AG09319 (cell line): ENCODE results near the gene ZNF112.
A peak's percentile ranks its signal among the peaks of the same experiment; 100 is the strongest.
"Not testable (repeated sequence)": the region's sequence is repeated elsewhere in the genome, so short reads cannot be mapped to it uniquely, and the experiment has no call there.

Experiments
- DNase-seq: peaks from one replicate; pipeline ENCODE4 v3.0.0-alpha.2; 2010; ENCODE audit warnings: low read depth; ENCODE audit errors: extremely low read depth
- TF ChIP-seq, protein P1 (sequence below): IDR thresholded peaks from 2 replicates; pipeline ENCODE4 v1.5.1; 2011; ENCODE audit warnings: low read depth, mild to moderate bottlenecking, inconsistent platforms, low read length, moderate library complexity

The ZNF112 gene

DNA sequence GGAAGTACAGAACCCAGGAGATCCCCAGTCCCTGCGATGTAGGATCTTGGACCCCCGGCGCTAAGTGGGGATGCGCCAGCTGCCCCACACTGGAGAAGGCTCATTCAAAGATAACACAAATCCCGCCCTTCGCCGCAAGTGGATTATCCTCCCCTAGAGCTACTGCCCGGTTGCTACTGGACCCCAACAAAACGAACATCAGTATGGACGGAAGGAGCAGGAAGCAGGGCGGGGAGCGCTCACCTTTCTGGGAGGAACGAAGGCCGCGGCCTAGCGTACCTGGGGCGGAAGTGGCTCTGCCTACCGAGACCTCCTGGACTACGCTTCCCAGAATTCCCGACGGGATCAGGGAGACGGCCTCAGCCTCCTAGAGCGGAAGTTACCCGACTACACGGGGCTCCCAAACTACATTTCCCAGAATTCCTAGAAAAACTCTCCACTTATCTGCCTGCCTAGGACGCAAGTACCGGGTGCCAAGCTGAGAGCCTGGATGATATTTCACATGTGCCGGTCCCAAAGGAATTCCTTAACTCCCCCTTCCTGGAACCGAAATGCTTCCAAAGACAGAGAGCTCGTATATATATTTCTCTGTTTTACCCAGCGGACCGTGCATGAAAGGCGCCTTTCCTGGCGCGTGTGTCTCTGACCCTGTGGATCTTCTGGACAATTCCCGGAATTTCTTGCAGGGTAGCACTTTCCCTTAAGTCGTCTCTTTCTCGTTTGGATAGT is at the start of gene ZNF112:
Gene ZNF112, minus strand, starts transcription at position 298 of the 729 bp plus-strand sequence. CDS start 16,141 bp downstream, outside the sequence.
- TF ChIP-seq, protein P1, sequence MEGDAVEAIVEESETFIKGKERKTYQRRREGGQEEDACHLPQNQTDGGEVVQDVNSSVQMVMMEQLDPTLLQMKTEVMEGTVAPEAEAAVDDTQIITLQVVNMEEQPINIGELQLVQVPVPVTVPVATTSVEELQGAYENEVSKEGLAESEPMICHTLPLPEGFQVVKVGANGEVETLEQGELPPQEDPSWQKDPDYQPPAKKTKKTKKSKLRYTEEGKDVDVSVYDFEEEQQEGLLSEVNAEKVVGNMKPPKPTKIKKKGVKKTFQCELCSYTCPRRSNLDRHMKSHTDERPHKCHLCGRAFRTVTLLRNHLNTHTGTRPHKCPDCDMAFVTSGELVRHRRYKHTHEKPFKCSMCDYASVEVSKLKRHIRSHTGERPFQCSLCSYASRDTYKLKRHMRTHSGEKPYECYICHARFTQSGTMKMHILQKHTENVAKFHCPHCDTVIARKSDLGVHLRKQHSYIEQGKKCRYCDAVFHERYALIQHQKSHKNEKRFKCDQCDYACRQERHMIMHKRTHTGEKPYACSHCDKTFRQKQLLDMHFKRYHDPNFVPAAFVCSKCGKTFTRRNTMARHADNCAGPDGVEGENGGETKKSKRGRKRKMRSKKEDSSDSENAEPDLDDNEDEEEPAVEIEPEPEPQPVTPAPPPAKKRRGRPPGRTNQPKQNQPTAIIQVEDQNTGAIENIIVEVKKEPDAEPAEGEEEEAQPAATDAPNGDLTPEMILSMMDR, result no peak
- DNase-seq, result peak; percentile 67

DNA sequence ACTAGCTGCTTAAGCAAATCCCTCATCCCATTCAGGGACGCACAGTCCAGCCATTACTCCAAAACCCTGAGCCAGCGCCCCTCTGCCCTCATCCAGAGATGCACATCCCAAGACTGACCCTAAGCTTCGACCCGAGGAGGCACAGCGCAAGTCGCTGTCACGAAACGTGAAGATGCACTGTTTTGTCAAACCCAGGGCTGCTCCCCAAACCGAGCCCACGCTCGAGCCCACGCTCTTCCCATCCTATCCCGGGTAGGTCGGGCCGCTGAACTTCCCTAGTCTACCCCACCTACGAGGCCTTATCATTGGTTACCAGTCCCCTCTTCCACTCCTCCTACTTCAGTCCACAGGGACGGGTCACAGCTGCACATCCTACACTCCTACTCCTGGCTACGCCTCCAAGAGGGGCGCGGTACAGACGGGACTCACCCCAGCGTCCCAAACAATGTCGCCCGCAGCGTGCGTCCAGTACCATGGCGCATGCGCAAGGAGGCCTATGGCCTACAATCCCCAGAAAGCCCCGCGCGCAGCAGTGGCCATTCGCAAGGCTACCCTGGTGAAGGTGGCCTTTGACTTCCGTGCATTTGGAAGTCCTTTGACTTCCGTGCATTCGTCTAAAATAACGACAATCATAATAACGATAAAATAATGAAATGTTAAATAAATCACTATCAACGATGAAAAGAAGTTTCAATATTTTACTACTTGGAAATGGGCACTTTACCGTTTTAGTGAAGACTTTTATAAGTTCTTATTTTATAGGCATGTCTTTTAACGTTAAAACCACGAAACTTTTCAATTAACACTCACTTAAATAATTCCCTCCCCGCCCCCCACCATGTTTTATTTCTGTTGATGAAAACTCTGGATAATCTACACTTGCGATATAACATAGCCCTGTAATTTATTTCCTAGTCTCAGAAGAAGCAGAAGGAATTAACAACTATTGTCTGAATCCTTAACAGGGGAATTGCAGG is 44.9 kb upstream of the ZNF112 start, which contains the start of gene ZNF285:
Gene ZNF285, minus strand, starts transcription at position 470 of the 977 bp plus-strand sequence. CDS start 4,395 bp downstream, outside the sequence.
- peak; percentile 94 for DNase-seq
- TF ChIP-seq, protein P1, result no peak

DNA sequence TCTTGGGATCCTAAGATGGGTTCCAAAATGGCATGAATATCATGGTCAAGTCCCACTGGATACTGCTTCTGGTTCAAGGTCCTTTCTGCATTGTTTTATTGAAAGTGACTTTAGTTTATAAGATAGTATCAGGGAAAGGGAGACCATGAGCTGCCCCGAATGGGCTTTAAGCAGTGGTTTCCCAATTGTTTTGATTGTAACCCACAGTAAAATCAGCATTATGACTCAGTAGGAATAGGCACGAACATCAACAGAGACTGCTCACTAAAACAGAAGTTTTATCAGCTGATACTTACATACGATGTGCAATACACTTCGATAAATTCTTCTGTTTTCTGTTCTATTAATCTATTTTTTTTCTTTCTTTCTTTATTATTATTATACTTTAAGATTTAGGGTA is 32.8 kb upstream of the ZNF112 start:
- not testable (repeated sequence) for DNase-seq

DNA sequence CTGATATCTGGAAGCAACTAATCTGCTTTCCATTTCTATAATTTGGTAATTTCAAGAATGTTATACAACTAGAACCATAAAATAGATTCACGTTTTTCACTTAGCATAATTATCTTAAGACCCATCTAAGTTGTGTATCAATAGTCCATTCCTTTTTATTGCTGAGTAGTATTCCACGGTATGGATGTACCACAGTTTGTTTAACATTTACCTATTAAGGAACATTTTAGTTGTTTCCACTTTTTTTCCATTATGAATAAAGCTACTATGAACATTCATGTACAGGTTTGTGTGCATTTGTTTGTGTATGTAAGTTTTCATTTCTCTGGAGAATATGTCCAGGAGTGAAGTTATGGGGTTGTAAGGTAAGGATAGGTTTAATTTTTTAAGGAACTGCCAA is 18.3 kb upstream of the ZNF112 start:
- no peak for DNase-seq
- TF ChIP-seq, protein P1, result no peak

DNA sequence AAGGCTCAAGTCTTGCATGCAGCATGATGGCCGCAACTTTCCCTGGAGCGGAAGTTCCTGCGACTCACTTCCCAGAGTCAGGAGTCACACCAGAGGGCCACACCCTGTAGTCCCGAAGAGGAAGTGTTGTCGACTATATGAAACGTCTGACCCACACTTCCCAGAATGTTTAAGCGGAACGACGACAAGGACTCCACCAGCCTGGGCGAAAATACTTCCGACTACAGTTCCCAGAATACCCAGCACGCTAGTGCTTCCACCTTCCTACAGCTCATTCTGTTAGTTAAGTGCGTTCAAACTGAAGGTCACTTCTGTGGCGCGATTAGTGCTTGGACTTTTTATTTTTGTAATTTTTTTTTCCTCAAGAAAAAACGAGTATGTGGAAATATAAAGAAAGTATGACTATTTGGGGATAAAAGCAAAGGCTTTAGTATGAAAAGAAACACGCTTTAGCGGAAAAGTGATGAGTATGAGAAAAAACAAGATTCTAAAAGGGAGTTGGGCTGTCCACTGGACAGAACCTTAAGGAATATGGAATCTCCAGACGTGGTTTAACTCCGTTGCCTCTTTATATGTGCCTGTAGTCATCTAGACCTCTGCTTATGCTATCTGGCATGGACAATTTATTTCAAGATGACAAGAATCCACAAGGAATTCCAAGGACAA is 15.5 kb upstream of the ZNF112 start:
- TF ChIP-seq, protein P1, result no peak
- no peak for DNase-seq

DNA sequence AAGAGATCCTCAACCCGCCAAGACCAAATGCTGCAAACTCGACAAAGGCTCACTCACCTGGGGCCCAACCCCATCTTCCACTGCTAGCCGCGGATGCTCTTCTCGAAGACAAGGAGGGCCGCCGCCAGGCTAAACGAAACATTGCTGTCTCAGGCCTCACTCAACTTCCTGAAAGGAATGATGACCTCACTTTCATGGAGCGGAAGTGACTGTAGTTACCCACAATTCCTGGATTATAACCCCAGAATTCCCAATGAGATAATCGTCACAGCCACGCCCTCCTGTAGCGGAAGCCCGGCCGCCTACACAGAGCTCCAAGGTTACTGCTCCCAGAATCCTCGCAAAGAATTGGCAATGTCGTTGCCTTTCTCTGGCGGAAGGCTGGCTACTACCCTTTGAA is 10.5 kb upstream of the ZNF112 start:
- DNase-seq, result no peak
- TF ChIP-seq, protein P1, result no peak

DNA sequence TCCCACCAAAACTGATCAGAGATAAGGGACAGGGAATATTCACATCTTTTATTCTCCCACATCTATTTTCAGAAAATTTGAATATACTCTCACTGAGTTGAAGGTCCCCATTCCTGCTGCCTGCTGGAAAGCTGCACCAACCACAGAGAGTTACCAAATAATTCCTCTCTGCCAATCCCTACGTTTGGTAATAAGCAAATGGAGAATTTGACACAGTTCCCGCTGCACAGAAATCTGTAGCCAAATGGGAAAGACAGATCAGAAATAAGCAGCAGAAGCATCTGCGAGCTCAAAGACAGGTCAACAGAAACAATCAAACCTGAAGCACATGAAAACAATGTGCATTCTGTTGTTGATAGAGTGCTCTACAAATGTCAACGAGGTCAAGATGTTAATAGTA is 9.9 kb downstream of the ZNF112 start:
- TF ChIP-seq, protein P1, result no peak
- DNase-seq, result no peak
